Stimulated activated naive CD4-positive, alpha-beta T cell treated with Interleukin-2 at 50 U/mL for 16 hours (primary cell): ENCODE results near the gene PPIE.

Experiments
- DNase-seq: peaks from one replicate; lab custom pipeline; 2025; lab: John Stamatoyannopoulos, UW

PPIE gene

DNA sequence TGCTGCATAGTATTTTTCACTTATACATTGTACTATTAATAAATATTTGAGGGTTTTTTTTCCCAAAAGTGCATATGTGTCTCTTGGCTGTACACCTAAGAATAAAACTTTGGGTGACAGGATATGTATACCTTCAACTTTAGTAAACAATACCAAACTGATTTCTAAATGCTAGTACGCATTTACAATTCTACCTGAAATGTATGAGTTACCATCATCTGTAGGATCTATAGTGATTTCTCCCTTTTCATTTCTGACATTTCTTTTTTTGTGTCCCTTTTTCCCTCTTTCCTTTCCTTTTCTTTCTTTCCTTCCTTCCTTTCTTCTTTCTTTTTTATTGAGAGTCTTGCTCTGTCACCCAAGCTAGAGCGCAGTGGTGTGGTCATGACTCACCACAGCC lies 66.7 kb downstream of the PPIE start:
- DNase-seq: no peak

DNA sequence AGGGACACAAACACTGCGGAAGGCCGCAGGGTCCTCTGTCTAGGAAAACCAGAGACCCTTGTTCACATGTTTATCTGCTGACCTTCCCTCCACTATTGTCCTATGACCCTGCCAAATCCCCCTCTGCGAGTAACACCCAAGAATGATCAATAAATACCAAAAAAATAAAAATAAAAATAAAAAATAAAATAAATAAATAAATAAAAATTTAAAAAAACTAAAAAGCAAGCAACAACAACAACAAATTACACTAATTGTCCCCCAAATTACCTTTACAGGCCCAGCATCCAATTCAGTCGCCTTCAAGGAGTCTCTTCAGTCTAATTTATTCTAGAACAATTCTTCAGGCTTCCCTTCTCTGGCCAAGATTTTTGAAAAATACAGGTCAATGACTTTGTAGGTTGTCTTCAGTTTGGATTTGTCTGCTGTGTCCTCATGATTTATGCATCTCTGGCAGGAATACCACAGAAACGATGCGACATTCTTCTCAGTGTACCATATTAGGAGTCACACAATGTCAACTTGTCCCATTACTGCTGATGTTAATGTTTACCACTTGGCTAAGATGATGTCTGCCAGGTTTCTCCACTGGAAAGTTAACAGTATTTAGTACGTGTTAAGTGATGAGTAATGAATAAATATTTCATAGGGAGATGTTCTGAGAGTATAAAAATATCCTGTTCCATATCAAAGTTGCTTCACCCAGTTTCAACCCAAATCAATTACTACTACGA lies 70.3 kb downstream of the PPIE start:
- no peak for DNase-seq

- DNase-seq: no peak
Observed at GRCh38 chr1:39812913-39813312, 74.2 kb downstream of the PPIE start.
